Colonic mucosa (tissue), 4 donors: Measurements from ENCODE around the gene DENND1A. TPM values are rescaled to one million over a fixed set of nuclear protein-coding genes. Genes with fewer than 3 reads are reported as not detected.

Source experiments
- DNase-seq: peaks from one replicate; pipeline ENCODE4 v3.0.0-alpha.2; 2020
- H3K27ac ChIP-seq: fragments of 200-600 bp; one replicate; pipeline ENCODE4 v1.8.0; 2021
- H3K27me3 ChIP-seq: fragments of 200-600 bp; one replicate; pipeline ENCODE4 v1.8.0; 2021
- H3K36me3 ChIP-seq: fragments of 200-600 bp; one replicate; pipeline ENCODE4 v1.8.0; 2021
- H3K4me1 ChIP-seq: fragments of 200-600 bp; one replicate; pipeline ENCODE4 v1.8.0; 2021; ENCODE audit warnings: mild to moderate bottlenecking
- H3K4me3 ChIP-seq: fragments of 200-600 bp; one replicate; pipeline ENCODE4 v1.8.0; 2021
- H3K9ac ChIP-seq, 2 donors: one replicate each; pipeline ENCODE4 v1.7.0; 2013; ENCODE audit warnings: control low read depth in 2 of 2, low read depth in 2 of 2, low read length in 2 of 2
- H3K9me3 ChIP-seq: fragments of 200-600 bp; one replicate; pipeline ENCODE4 v1.8.0; 2021
- CTCF ChIP-seq: fragments of 200-600 bp; IDR thresholded peaks from one replicate; pipeline ENCODE4 v1.8.0; 2022; ENCODE audit warnings: antibody characterized with exemption, mild to moderate bottlenecking
- intact Hi-C: fragments of 100-400 bp; cut with DNase I; formaldehyde crosslinking; loops from one replicate; pipeline ENCODE4 v1.14.1; 2022
- total RNA-seq, 2 donors: library from RNA; stranded (reverse); fragmentation: NEBNext Ultra II Directional in 1 of 2; extraction: Animal tissue kit (Norgen Biotek cat#: 25700) in 1 of 2; gene quantifications; one replicate each; pipeline ENCODE4 v1.2.1, GENCODE V29; 2021
- donor health status: healthy.
- donor health status: DM: no; HTN: no; CAD: no.
- donor health status: DM: no; HTN: no; CAD: no.

Gene DENND1A
- total RNA-seq, 2 donors from 2014 or later = 34.3 to 39.9 TPM

GRCh38 chr9:123470121-123470782, 459.7 kb downstream of the DENND1A start:
- no peak for DNase-seq
- H3K4me1 ChIP-seq = no peaks in the 10 kb centered on the region
- H3K27ac ChIP-seq = no peak overlapping the region
- intact Hi-C loops = no loop called here
- no peak overlapping the region for H3K9ac ChIP-seq
- no peaks in the 10 kb centered on the region for H3K36me3 ChIP-seq
- H3K27me3 ChIP-seq = no peaks in the 10 kb centered on the region
- no peak for TF ChIP-seq CTCF
- H3K4me3 ChIP-seq = no peak overlapping the region
- no peaks in the 10 kb centered on the region for H3K9me3 ChIP-seq

DNA sequence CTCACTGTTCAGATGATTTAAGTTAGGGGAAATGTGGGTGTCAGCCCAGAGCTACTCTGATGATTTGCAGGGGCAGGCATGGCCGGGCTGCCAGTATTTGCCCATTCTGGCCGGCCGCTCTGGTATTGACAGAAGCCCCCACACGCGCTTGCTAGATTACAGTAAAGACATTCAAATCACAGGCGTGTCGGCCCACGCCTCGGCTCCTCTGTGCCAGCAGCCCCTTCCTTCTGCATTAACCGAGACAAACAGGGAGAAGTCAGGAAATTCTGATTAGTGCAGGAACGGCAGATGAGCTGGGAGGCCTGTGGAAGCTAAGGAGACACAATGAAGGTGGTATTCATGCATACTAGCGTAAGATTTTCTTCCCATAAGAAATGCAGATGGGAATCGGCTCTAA, 460.6 kb downstream of the DENND1A start:
- TF ChIP-seq CTCF = no peak
- no peak overlapping the region for H3K4me3 ChIP-seq
- no peak overlapping the region for H3K9ac ChIP-seq
- no peak for DNase-seq
- no peaks in the 10 kb centered on the region for H3K36me3 ChIP-seq
- no peaks in the 10 kb centered on the region for H3K4me1 ChIP-seq
- no peak overlapping the region for H3K27ac ChIP-seq
- H3K9me3 ChIP-seq = no peaks in the 10 kb centered on the region
- H3K27me3 ChIP-seq = no peaks in the 10 kb centered on the region
- intact Hi-C loops = no loop called here

DNA sequence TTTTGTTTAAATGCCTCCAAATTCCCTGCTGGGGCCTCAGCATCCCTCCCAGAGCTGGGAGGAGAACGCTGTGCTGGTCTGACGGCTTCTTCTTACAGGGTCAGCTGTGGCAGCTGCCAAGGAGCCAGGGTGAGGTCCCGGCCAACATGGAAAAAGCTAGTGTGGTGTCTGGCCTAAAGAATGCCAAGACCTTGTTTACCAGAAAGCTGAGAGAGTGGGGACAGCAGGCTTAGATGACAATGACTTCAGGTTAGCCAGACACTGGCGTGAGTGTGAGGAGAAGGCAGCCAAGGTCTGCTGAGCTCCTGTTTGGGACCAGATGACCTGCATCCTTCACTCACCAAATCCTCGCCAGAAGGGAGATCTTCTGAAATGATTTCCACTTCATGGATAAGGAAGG, 461.4 kb downstream of the DENND1A start:
- Histone ChIP-seq H3K4me1 (no peaks in the 10 kb centered on the region), H3K27me3 (no peaks in the 10 kb centered on the region), H3K36me3 (no peaks in the 10 kb centered on the region), H3K9me3 (no peaks in the 10 kb centered on the region), H3K27ac (no peak overlapping the region), H3K9ac (no peak overlapping the region), H3K4me3 (no peak overlapping the region)
- intact Hi-C loops = no loop called here
- TF ChIP-seq CTCF = no peak
- no peak for DNase-seq

- no peak for TF ChIP-seq CTCF
Observed at GRCh38 chr9:123465304-123465703, 464.6 kb downstream of the DENND1A start.

DNA sequence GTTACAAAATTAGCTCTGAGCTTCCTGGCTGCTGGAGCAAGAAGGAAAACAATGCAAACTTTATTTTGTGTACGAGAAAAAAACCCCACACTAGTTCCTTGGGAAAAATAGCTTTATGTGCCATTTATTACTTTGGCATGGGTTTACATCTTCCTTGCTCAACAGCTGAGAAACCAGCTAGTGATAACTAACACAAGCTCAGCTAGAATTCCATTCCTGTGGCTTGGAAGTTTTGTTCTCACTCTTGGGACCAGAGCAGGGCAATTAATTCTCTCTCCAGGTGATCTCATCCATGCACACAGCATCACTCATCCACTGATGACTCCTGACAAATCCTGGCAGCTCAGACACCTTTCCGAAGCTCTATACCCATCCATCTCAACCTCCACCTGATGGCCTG, 469.8 kb downstream of the DENND1A start:
- H3K27me3 ChIP-seq = no peaks in the 10 kb centered on the region
- no peak overlapping the region for H3K4me3 ChIP-seq
- peaks cover 10% of the 10 kb centered on the region for H3K4me1 ChIP-seq
- H3K27ac ChIP-seq = no peak overlapping the region
- no peaks in the 10 kb centered on the region for H3K9me3 ChIP-seq
- no peak for DNase-seq
- intact Hi-C loops = no loop called here
- no peaks in the 10 kb centered on the region for H3K36me3 ChIP-seq
- H3K9ac ChIP-seq = no peak overlapping the region
- no peak for TF ChIP-seq CTCF

More at GRCh38 chr9:123465304-123465703, 464.6 kb downstream of the DENND1A start:
- Histone ChIP-seq H3K9ac (no peak overlapping the region), H3K27me3 (no peaks in the 10 kb centered on the region), H3K4me3 (no peak overlapping the region), H3K27ac (no peak overlapping the region), H3K9me3 (no peaks in the 10 kb centered on the region), H3K4me1 (no peaks in the 10 kb centered on the region), H3K36me3 (no peaks in the 10 kb centered on the region)
- DNase-seq = peak; percentile 53
- intact Hi-C loops = no loop called here
